ENCODE data around the gene ME1.
"Not testable (repeated sequence)": the region's sequence is repeated elsewhere in the genome, so short reads cannot be mapped to it uniquely, and the experiment has no call there.

ME1 gene

GRCh38 chr6:83431545-83432155, 799 bp upstream of the ME1 start:
- no peak for DNase-seq (ENCODE audit: low read depth in 2 of 2)

GRCh38 chr6:83429857-83430610, 817 bp downstream of the ME1 start:
- no peak for DNase-seq (ENCODE audit: low read depth in 2 of 2)

- DNase-seq (ENCODE audit: low read depth in 2 of 2): no peak
Observed at GRCh38 chr6:83429269-83429668, 1.6 kb downstream of the ME1 start.

- DNase-seq (ENCODE audit: low read depth in 2 of 2): no peak
Observed at GRCh38 chr6:83424392-83425018, 6.3 kb downstream of the ME1 start.

GRCh38 chr6:83417880-83418663, 12.8 kb downstream of the ME1 start:
- no peak for DNase-seq (ENCODE audit: low read depth in 2 of 2)

- DNase-seq (ENCODE audit: low read depth in 2 of 2): no peak
Observed at GRCh38 chr6:83413068-83413467, 17.8 kb downstream of the ME1 start.

- no peak for DNase-seq (ENCODE audit: low read depth in 2 of 2)
Observed at GRCh38 chr6:83411731-83412130, 19.1 kb downstream of the ME1 start.

- DNase-seq (ENCODE audit: low read depth in 2 of 2): no peak
Observed at GRCh38 chr6:83403191-83403590, 27.7 kb downstream of the ME1 start.

- DNase-seq (ENCODE audit: low read depth in 2 of 2): no peak
Observed at GRCh38 chr6:83389606-83390005, 41.2 kb downstream of the ME1 start.

- no peak for DNase-seq (ENCODE audit: low read depth in 2 of 2)
Observed at GRCh38 chr6:83385473-83385872, 45.4 kb downstream of the ME1 start.

- no peak for DNase-seq (ENCODE audit: low read depth in 2 of 2)
Observed at GRCh38 chr6:83384751-83385150, 46.1 kb downstream of the ME1 start.

- DNase-seq (ENCODE audit: low read depth in 2 of 2): no peak
Observed at GRCh38 chr6:83381949-83382348, 48.9 kb downstream of the ME1 start.

GRCh38 chr6:83378621-83379388, 52.0 kb downstream of the ME1 start:
- DNase-seq (ENCODE audit: low read depth in 2 of 2): no peak

- DNase-seq (ENCODE audit: low read depth in 2 of 2): no peak
Observed at GRCh38 chr6:83371423-83371822, 59.4 kb downstream of the ME1 start.

- DNase-seq (ENCODE audit: low read depth in 2 of 2): no peak
Observed at GRCh38 chr6:83370567-83370966, 60.3 kb downstream of the ME1 start.

- DNase-seq (ENCODE audit: low read depth in 2 of 2): no peak
Observed at GRCh38 chr6:83369692-83370091, 61.2 kb downstream of the ME1 start.

- DNase-seq (ENCODE audit: low read depth in 2 of 2): no peak
Observed at GRCh38 chr6:83368577-83368976, 62.3 kb downstream of the ME1 start.

- DNase-seq (ENCODE audit: low read depth in 2 of 2): no peak
Observed at GRCh38 chr6:83367104-83367503, 63.7 kb downstream of the ME1 start.

GRCh38 chr6:83365931-83366330, 64.9 kb downstream of the ME1 start:
- DNase-seq (ENCODE audit: low read depth in 2 of 2): no peak

GRCh38 chr6:83362349-83362748, 68.5 kb downstream of the ME1 start:
- DNase-seq (ENCODE audit: low read depth in 2 of 2): not testable (repeated sequence)

GRCh38 chr6:83359638-83360037, 71.2 kb downstream of the ME1 start:
- DNase-seq (ENCODE audit: low read depth in 2 of 2): no peak

- DNase-seq (ENCODE audit: low read depth in 2 of 2): no peak
Observed at GRCh38 chr6:83354747-83355146, 76.1 kb downstream of the ME1 start.
